Fibroblast of lung (primary cell): ENCODE results near the gene SORCS3.
"Not testable (repeated sequence)": the region's sequence is repeated elsewhere in the genome, so short reads cannot be mapped to it uniquely, and the experiment has no call there.

Experiments used
- CTCF ChIP-seq, 2 donors: IDR thresholded peaks in 1 of 2; conservative IDR thresholded peaks in 1 of 2; 1 replicate in 1 of 2; 2 replicates in 1 of 2; pipeline ENCODE4 v1.5.1; 2011 to 2012; ENCODE audit warnings: low read length in 2 of 2, control low read depth in 1 of 2, inconsistent platforms in 1 of 2, low read depth in 1 of 2, mild to moderate bottlenecking in 1 of 2
- EZH2 ChIP-seq: IDR thresholded peaks from 2 replicates; pipeline ENCODE4 v1.5.1; 2012; ENCODE audit warnings: low read length, control low read depth, mild to moderate bottlenecking; ENCODE audit errors: missing control alignments

GRCh38 chr10:104730593-104730992, 89.5 kb downstream of the SORCS3 start:
- not testable (repeated sequence) for TF ChIP-seq CTCF (conservative IDR thresholded peaks at IDR 0.05 in 1 of 2, IDR thresholded peaks at IDR 0.05 in 1 of 2; ENCODE audit: low read depth in 1 of 2, low read length in 2 of 2); EZH2
